Heart left ventricle (tissue), 13 donors: ENCODE data around the gene FOXN1.

Experiments used
- POLR2A ChIP-seq, 2 donors: fragments of 450-650 bp; IDR thresholded peaks; one replicate each; pipeline ENCODE4 v1.6.1; 2017; ENCODE audit warnings: antibody characterized with exemption in 2 of 2, mild to moderate bottlenecking in 2 of 2, moderate library complexity in 2 of 2
- TF ChIP-seq, protein P1 (sequence below), 12 donors: fragments of 200-600 bp; sonication (generic) in 4 of 12; IDR thresholded peaks; one replicate each; pipeline versions ENCODE4 v1.5.0 to v1.8.0; 2018 to 2022; ENCODE audit warnings: antibody characterized with exemption in 12 of 12, mild to moderate bottlenecking in 5 of 12
- donor health status: ischemic (EF 13 %, LVEDD 7.1; RV severe dilation, severe dysfunction).
- donor health status: DM: no; HTN: yes; CAD: no.
- donor health status: DM: no; HTN: no; CAD: no.
- donor health status: ischemic (EF 25% LVEDD 6.9; RV normal size, moderate dysfunction).
- donor health status: ischemic (EF 25% LVEDD 5.7; RV mildly dilated, moderate dysfunction).
- donor health status: ischemic (EF 35%, LVEDD 5.7; RV mildly dilated, moderate dysfunction).
- donor health status: nonischemic (EF 11% LVEDD 7.7; RV severe dilation, severe dysfunction).
- donor health status: DM: yes; HTN: yes; CAD: no.
- donor health status: PGD.
- donor health status: ischemic (EF 29% LVEDD 5.4; RV normal size, mild dysfunction).
- donor health status: nonischemic (EF 23%, LVEDD 6.1; RV moderate dilation, normal function).

DNA sequence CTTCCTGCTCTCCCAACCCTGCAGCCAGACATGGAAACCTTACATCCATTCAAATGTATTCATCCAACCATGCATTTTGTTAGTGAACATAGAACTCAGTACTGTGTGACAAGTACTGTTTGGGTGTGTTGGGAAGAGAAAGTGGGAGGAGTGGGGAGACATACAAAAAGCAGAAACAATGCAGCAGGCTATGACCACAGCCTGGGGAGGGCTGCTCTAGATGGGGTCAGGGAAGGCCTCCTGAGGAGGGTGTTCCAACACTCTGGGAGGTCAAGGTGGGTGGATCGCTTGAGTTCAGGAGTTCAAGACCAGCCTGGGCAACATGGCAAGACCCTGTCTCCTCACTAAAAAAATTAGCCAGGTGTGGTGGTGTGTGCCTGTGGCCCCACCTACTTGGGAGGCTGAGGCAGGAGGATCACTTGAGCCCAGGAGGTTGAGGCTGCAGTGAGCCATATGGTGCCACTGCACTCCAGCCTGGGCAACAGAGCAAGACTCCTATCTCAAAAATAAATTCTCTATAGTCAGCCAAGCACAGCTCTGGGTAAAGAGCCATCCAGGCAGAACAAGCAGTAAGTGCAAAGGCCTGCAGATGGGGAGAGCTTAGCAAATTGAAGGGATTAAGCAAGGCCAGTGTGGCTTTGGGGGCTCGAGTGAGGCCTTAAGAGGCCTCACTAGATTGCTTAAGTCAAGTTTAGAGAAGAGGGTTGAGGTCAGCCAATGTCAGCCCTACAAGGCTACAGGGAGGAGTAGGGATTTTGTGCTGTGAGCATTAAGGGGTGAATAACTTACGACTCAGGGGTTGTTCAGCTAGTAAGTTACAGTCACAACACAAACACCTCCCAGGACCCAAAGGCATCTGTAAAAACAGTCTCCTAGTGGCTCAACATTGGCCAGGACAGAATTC is 27.2 kb upstream of the FOXN1 start:
- TF ChIP-seq POLR2A (IDR thresholded peaks at IDR 0.05) = no peak
- TF ChIP-seq, protein P1, sequence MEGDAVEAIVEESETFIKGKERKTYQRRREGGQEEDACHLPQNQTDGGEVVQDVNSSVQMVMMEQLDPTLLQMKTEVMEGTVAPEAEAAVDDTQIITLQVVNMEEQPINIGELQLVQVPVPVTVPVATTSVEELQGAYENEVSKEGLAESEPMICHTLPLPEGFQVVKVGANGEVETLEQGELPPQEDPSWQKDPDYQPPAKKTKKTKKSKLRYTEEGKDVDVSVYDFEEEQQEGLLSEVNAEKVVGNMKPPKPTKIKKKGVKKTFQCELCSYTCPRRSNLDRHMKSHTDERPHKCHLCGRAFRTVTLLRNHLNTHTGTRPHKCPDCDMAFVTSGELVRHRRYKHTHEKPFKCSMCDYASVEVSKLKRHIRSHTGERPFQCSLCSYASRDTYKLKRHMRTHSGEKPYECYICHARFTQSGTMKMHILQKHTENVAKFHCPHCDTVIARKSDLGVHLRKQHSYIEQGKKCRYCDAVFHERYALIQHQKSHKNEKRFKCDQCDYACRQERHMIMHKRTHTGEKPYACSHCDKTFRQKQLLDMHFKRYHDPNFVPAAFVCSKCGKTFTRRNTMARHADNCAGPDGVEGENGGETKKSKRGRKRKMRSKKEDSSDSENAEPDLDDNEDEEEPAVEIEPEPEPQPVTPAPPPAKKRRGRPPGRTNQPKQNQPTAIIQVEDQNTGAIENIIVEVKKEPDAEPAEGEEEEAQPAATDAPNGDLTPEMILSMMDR (IDR thresholded peaks at IDR 0.05) = no peak
